Measurements from ENCODE around the gene SLC7A11.

Gene SLC7A11

GRCh38 chr4:138199568-138200235 is 42.4 kb downstream of the SLC7A11 start:
- no peak overlapping the region for H3K9ac ChIP-seq (ENCODE audit: low read length)
- H3K9me2 ChIP-seq (replicated peaks; ENCODE audit: insufficient read depth, low read length) = no peaks in the 10 kb centered on the region
- no peak overlapping the region for H2AFZ ChIP-seq (ENCODE audit: low read length)
- no peaks in the 10 kb centered on the region for H3K36me3 ChIP-seq (replicated peaks; ENCODE audit: insufficient read depth, low read length)
- no peak overlapping the region for H3K4me2 ChIP-seq (ENCODE audit: low read depth, low read length)
- H3K27me3 ChIP-seq (replicated peaks; ENCODE audit: insufficient read depth, low read length) = no peaks in the 10 kb centered on the region
- no peak overlapping the region for H3K4me3 ChIP-seq (ENCODE audit: low read length)
- H3K27ac ChIP-seq (ENCODE audit: low read length) = no peak overlapping the region
- H3K4me1 ChIP-seq (ENCODE audit: low read length) = no peaks in the 10 kb centered on the region
- no peak for DNase-seq
- no peaks in the 10 kb centered on the region for H3K79me2 ChIP-seq (ENCODE audit: low read length)
- H4K20me1 ChIP-seq (ENCODE audit: insufficient read depth, low read length) = no peaks in the 10 kb centered on the region
- H3K9me3 ChIP-seq (replicated peaks; ENCODE audit: insufficient read depth, low read length) = no peaks in the 10 kb centered on the region
- TF ChIP-seq EZH2phosphoT487 (IDR thresholded peaks at IDR 0.05; ENCODE audit: low read length) = no peak
- TF ChIP-seq EZH2 (optimal IDR thresholded peaks at IDR 0.05; ENCODE audit: low read depth, low read length) = no peak
- TF ChIP-seq, protein P1, sequence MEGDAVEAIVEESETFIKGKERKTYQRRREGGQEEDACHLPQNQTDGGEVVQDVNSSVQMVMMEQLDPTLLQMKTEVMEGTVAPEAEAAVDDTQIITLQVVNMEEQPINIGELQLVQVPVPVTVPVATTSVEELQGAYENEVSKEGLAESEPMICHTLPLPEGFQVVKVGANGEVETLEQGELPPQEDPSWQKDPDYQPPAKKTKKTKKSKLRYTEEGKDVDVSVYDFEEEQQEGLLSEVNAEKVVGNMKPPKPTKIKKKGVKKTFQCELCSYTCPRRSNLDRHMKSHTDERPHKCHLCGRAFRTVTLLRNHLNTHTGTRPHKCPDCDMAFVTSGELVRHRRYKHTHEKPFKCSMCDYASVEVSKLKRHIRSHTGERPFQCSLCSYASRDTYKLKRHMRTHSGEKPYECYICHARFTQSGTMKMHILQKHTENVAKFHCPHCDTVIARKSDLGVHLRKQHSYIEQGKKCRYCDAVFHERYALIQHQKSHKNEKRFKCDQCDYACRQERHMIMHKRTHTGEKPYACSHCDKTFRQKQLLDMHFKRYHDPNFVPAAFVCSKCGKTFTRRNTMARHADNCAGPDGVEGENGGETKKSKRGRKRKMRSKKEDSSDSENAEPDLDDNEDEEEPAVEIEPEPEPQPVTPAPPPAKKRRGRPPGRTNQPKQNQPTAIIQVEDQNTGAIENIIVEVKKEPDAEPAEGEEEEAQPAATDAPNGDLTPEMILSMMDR (IDR thresholded peaks at IDR 0.05; ENCODE audit: low read length) = no peak
- no peaks in the 10 kb centered on the region for H3F3A ChIP-seq (ENCODE audit: insufficient read depth, low read length)

GRCh38 chr4:138196153-138196552 is 46.0 kb downstream of the SLC7A11 start:
- no peaks in the 10 kb centered on the region for H3K9me3 ChIP-seq (replicated peaks; ENCODE audit: insufficient read depth, low read length)
- no peak overlapping the region for H3K27ac ChIP-seq (ENCODE audit: low read length)
- no peaks in the 10 kb centered on the region for H3K36me3 ChIP-seq (replicated peaks; ENCODE audit: insufficient read depth, low read length)
- no peaks in the 10 kb centered on the region for H3K4me1 ChIP-seq (ENCODE audit: low read length)
- no peaks in the 10 kb centered on the region for H3F3A ChIP-seq (ENCODE audit: insufficient read depth, low read length)
- TF ChIP-seq EZH2phosphoT487 (IDR thresholded peaks at IDR 0.05; ENCODE audit: low read length) = no peak
- H3K4me2 ChIP-seq (ENCODE audit: low read depth, low read length) = no peak overlapping the region
- H3K9ac ChIP-seq (ENCODE audit: low read length) = no peak overlapping the region
- no peaks in the 10 kb centered on the region for H3K9me2 ChIP-seq (replicated peaks; ENCODE audit: insufficient read depth, low read length)
- no peak overlapping the region for H2AFZ ChIP-seq (ENCODE audit: low read length)
- no peaks in the 10 kb centered on the region for H3K79me2 ChIP-seq (ENCODE audit: low read length)
- no peak overlapping the region for H3K4me3 ChIP-seq (ENCODE audit: low read length)
- no peak for DNase-seq
- no peaks in the 10 kb centered on the region for H3K27me3 ChIP-seq (replicated peaks; ENCODE audit: insufficient read depth, low read length)
- no peaks in the 10 kb centered on the region for H4K20me1 ChIP-seq (ENCODE audit: insufficient read depth, low read length)

DNA sequence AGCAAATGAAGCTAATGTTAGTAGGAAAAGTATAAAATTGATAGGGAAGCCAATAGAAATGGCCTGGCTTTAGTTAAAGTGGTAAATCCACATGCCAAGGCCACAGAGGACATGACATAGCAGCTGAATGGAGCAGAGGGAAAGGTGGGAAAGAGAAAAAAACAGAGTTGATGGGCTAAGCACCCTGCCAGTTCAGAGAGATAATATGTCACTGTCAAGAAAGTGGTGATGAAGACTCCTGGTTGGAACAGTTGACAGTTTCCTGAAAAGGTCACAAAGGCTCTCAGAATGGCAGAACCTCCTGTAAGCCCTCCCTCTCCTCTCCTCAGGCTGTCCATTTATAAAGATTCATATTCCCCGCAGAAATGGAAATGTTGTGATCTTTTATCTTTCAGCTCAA is 48.2 kb downstream of the SLC7A11 start:
- Histone ChIP-seq H3K9me3 (replicated peaks; ENCODE audit: insufficient read depth, low read length) (no peaks in the 10 kb centered on the region), H3K9ac (ENCODE audit: low read length) (no peak overlapping the region), H3K36me3 (replicated peaks; ENCODE audit: insufficient read depth, low read length) (no peaks in the 10 kb centered on the region), H3K9me2 (replicated peaks; ENCODE audit: insufficient read depth, low read length) (no peaks in the 10 kb centered on the region), H3K79me2 (ENCODE audit: low read length) (no peaks in the 10 kb centered on the region), H3K27ac (ENCODE audit: low read length) (no peak overlapping the region), H3F3A (ENCODE audit: insufficient read depth, low read length) (no peaks in the 10 kb centered on the region), H3K4me1 (ENCODE audit: low read length) (no peaks in the 10 kb centered on the region), H3K27me3 (replicated peaks; ENCODE audit: insufficient read depth, low read length) (no peaks in the 10 kb centered on the region), H3K4me3 (ENCODE audit: low read length) (no peak overlapping the region), H2AFZ (ENCODE audit: low read length) (no peak overlapping the region), H3K4me2 (ENCODE audit: low read depth, low read length) (no peak overlapping the region), H4K20me1 (ENCODE audit: insufficient read depth, low read length) (no peaks in the 10 kb centered on the region)
- no peak for DNase-seq
- TF ChIP-seq EZH2 (optimal IDR thresholded peaks at IDR 0.05; ENCODE audit: low read depth, low read length) = no peak
- TF ChIP-seq, protein P1 (IDR thresholded peaks at IDR 0.05; ENCODE audit: low read length) = no peak
- TF ChIP-seq EZH2phosphoT487 (IDR thresholded peaks at IDR 0.05; ENCODE audit: low read length) = no peak

- TF ChIP-seq EZH2phosphoT487 (IDR thresholded peaks at IDR 0.05; ENCODE audit: low read length) (no peak), EZH2 (optimal IDR thresholded peaks at IDR 0.05; ENCODE audit: low read depth, low read length) (no peak)
- TF ChIP-seq, protein P1 (IDR thresholded peaks at IDR 0.05; ENCODE audit: low read length) = no peak
- H3K4me2 ChIP-seq (ENCODE audit: low read depth, low read length) = no peak overlapping the region
Observed at GRCh38 chr4:138192113-138192512, 50.0 kb downstream of the SLC7A11 start.

More at GRCh38 chr4:138192113-138192512, 50.0 kb downstream of the SLC7A11 start:
- no peak for DNase-seq
- Histone ChIP-seq H3K36me3 (replicated peaks; ENCODE audit: insufficient read depth, low read length) (no peaks in the 10 kb centered on the region), H3K9me3 (replicated peaks; ENCODE audit: insufficient read depth, low read length) (no peaks in the 10 kb centered on the region), H2AFZ (ENCODE audit: low read length) (no peak overlapping the region), H3K9ac (ENCODE audit: low read length) (no peak overlapping the region), H3K9me2 (replicated peaks; ENCODE audit: insufficient read depth, low read length) (no peaks in the 10 kb centered on the region), H3K79me2 (ENCODE audit: low read length) (no peaks in the 10 kb centered on the region), H3K4me1 (ENCODE audit: low read length) (no peaks in the 10 kb centered on the region), H3F3A (ENCODE audit: insufficient read depth, low read length) (no peaks in the 10 kb centered on the region), H3K27ac (ENCODE audit: low read length) (no peak overlapping the region), H3K4me3 (ENCODE audit: low read length) (no peak overlapping the region), H3K27me3 (replicated peaks; ENCODE audit: insufficient read depth, low read length) (no peaks in the 10 kb centered on the region), H4K20me1 (ENCODE audit: insufficient read depth, low read length) (no peaks in the 10 kb centered on the region)

Data from MM.1S (cell line).